ENCODE measurements around the gene PHF2. TPM values are rescaled to one million over a fixed set of nuclear protein-coding genes. Genes with fewer than 3 reads are reported as not detected.

The PHF2 gene
- total and polyA plus RNA-seq, 12 donors = 13.9 to 31.3 (median 23.0) TPM

GRCh38 chr9:93645149-93645889, 68.9 kb downstream of the PHF2 start:
- no peak overlapping the region for H3K27ac ChIP-seq
- H3K4me1 ChIP-seq = peaks cover 0 to 15% (median 6%) of the 10 kb centered on the region in 9 donors
- intact Hi-C loops (cut with DNase I) = no loop called here
- TF ChIP-seq CTCF (IDR thresholded peaks at IDR 0.05) = no peak
- H3K9me3 ChIP-seq = no peaks in the 10 kb centered on the region
- H3K36me3 ChIP-seq = peaks cover 0 to 98% (median 29%) of the 10 kb centered on the region in 9 donors
- ATAC-seq (peak in 3 of 8 donors; percentile 11 to 51 (median 19)), DNase-seq (no peak)
- no peaks in the 10 kb centered on the region for H3K27me3 ChIP-seq
- no peak overlapping the region for H3K4me3 ChIP-seq
- WGBS, 2 donors = 95% methylated on average over 28 of the region's 28 CpGs

GRCh38 chr9:93645921-93646639, 69.7 kb downstream of the PHF2 start:
- ATAC-seq (no peak), DNase-seq (no peak)
- H3K27ac ChIP-seq = no peak overlapping the region
- intact Hi-C loops (cut with DNase I) = no loop called here
- no peaks in the 10 kb centered on the region for H3K27me3 ChIP-seq
- H3K4me1 ChIP-seq = peaks cover 0 to 9% (median 5%) of the 10 kb centered on the region in 9 donors
- no peak overlapping the region for H3K4me3 ChIP-seq
- WGBS, 2 donors = 92 to 94% methylated on average over 12 of the region's 12 CpGs
- no peak for TF ChIP-seq CTCF (IDR thresholded peaks at IDR 0.05)
- H3K9me3 ChIP-seq = no peaks in the 10 kb centered on the region
- H3K36me3 ChIP-seq = peaks cover 0 to 98% (median 36%) of the 10 kb centered on the region in 9 donors

GRCh38 chr9:93646640-93647178, 70.3 kb downstream of the PHF2 start:
- Histone ChIP-seq H3K4me1 (peaks cover 0 to 7% (median 0%) of the 10 kb centered on the region in 9 donors), H3K27ac (no peak overlapping the region), H3K4me3 (no peak overlapping the region), H3K9me3 (no peaks in the 10 kb centered on the region), H3K36me3 (peaks cover 0 to 98% (median 42%) of the 10 kb centered on the region in 9 donors), H3K27me3 (no peaks in the 10 kb centered on the region)
- intact Hi-C loops (cut with DNase I) = no loop called here
- WGBS, 2 donors = 92 to 97% methylated on average over 10 of the region's 10 CpGs
- DNase-seq = no peak
- ATAC-seq = no peak
- no peak for TF ChIP-seq CTCF (IDR thresholded peaks at IDR 0.05)

- DNase-seq (no peak), ATAC-seq (no peak)
- intact Hi-C loops (cut with DNase I) = no loop called here
- Histone ChIP-seq H3K36me3 (peaks cover 0 to 98% (median 44%) of the 10 kb centered on the region in 9 donors), H3K4me1 (peaks cover 0 to 4% (median 0%) of the 10 kb centered on the region in 9 donors), H3K27ac (no peak overlapping the region), H3K9me3 (no peaks in the 10 kb centered on the region), H3K27me3 (no peaks in the 10 kb centered on the region), H3K4me3 (no peak overlapping the region)
- WGBS, 2 donors = 87 to 91% methylated on average over 5 of the region's 5 CpGs
- no peak for TF ChIP-seq CTCF (IDR thresholded peaks at IDR 0.05)
Observed at GRCh38 chr9:93648181-93648580, 71.8 kb downstream of the PHF2 start.
